NCI-H446 treated with DMSO at 0.1 percent for 48 hours (cell line): ENCODE results near the gene LRRC10.

Experiments used
- DNase-seq: peaks from one replicate; lab custom pipeline; 2025; lab: John Stamatoyannopoulos, UW

Gene LRRC10

GRCh38 chr12:69610729-69611128 lies at the start of gene LRRC10:
Gene LRRC10 (minus strand): TSS chr12:69610907. CDS start chr12:69610838, 69 bp downstream.
- DNase-seq: no peak

GRCh38 chr12:69660164-69660863 lies 49.6 kb upstream of the LRRC10 start:
- DNase-seq: no peak

- peak; percentile 7 for DNase-seq
Observed at GRCh38 chr12:69658203-69658602, 47.5 kb upstream of the LRRC10 start.

GRCh38 chr12:69657376-69658137 lies 46.9 kb upstream of the LRRC10 start:
- no peak for DNase-seq

DNA sequence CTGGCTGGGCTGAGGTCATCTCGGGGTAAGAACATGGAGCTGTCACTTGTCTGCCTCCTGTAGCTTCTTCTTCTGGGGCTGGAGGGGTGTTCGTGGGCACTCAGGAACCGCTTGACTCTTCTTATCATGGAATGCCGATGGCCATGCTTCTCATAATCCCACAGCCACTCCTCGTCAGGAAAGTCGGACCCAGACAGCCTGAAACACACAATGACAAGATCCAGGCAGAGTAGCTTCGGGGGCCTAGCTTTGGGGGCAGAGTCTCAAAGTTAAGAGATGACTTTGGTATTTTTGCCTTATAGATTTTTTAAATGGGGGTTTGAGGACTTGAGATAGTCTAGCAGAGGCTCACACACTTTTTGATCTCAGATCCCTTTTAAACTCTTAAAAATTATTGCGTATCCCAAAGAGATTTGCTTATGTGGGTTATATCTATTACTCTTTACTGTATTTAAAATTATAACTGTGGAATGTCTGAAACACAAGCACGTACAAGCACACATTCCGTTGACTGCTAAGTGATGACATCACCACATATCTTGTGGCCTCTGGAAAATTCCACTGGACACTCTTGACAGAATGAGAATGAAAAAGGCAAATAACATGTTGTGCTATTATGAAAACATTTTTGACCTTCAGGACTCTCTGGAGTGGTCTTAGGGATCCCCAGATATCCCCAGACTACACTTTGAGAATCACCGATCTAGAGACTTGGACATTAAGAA lies 45.1 kb upstream of the LRRC10 start:
- DNase-seq: no peak

GRCh38 chr12:69653703-69654102 lies 43.0 kb upstream of the LRRC10 start:
- no peak for DNase-seq

DNA sequence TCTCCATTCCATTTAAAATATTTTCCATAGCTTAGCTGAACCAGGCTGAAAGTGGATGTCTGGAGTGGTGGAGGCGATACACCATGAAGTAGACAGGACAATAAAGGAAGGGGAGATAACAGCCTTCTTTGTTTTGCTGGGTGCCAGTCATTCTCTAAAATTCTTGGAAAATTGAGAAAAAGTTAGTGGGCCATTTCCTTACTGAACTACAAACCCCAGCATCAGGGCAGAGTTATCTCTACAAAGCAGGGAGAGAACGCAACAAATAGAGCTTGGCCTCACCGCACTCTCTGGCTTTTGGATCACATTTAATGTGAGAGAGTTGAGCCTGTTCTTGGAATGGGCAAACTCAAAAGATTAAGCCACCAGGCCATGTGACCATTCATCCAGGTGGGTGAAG lies 41.2 kb upstream of the LRRC10 start:
- DNase-seq: no peak

GRCh38 chr12:69649529-69649928 lies 38.8 kb upstream of the LRRC10 start:
- DNase-seq: no peak

GRCh38 chr12:69648476-69648875 lies 37.8 kb upstream of the LRRC10 start:
- no peak for DNase-seq

- DNase-seq: no peak
Observed at GRCh38 chr12:69647178-69647577, 36.5 kb upstream of the LRRC10 start.

DNA sequence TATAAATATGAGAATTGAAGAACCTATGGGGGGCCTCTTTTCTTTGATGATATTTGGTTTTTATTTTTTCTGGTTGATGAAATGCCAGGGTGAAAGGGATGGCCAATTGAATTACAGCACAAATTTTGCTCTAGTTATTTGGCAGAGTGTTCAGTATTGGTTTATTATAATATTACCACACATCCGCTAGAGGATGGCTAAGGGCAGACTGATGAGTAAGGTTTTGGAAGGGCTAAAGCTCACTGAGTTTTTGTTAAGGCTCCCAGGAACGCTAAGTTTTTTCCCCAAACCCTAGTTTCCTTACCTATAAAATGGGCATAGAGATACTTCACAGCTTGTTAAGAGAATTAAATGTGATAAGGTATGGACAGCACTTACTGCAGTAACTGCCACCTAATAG lies 34.3 kb upstream of the LRRC10 start:
- DNase-seq: no peak

DNA sequence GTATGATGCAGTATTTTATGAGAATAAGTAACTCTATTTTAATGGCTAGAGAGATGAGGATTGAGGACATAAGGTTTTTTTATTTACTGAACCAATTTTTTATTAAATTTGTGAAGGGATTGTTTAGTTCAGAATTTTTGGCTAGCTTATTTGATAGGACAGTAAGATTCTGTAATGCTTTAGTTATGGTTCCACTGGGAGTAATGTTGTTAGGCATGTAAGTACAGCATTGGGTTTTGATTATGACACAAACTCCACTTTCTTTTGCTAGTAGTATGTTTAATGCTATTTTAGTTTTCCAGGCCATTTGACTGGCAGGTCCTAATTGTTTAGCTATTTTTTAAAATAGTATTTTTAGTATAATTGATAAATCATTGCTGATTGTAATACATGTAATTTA lies 33.8 kb upstream of the LRRC10 start:
- no peak for DNase-seq

DNA sequence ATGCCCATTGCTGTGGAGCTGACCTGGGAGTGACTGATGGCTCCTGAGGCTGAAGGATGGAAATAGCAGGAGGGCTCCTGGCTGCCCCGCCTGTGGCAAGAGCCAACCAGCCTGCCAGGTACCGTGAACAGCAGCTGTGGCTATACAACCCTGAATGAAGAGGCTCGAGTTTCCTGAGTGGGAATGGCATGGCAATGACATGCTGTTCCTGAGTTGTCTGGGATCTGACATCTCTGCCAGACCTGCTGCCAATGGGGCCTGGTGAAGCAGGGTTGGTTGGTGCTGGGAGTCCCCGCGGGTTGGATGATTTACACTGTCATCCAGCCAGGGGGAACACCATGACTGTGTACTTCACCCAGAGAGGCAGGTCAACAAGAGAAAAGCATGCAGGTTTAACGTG lies 31.8 kb upstream of the LRRC10 start:
- peak; percentile 12 for DNase-seq

GRCh38 chr12:69641546-69641945 lies 30.8 kb upstream of the LRRC10 start:
- DNase-seq: no peak

GRCh38 chr12:69639400-69640016 lies 28.8 kb upstream of the LRRC10 start:
- DNase-seq: no peak

DNA sequence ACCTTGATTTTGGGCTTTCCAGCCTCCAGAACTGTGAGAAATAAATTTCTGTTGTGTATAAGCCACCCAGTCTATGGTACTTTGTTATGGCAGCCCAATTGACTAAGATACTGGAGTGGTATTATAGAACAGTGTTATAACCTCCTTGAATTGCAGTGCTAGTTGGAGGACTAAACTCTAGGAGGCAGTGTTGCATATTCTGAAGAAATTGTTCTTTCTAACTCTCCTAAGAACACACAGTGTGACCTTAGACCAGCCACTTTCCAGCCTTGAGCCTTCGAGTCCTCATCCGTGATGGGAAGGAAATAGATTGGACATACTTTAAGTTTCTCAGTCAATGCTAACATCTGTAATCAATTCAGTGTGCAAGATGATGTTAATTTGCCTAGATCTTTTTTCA lies 22.4 kb upstream of the LRRC10 start:
- no peak for DNase-seq

- no peak for DNase-seq
Observed at GRCh38 chr12:69630191-69630590, 19.5 kb upstream of the LRRC10 start.

DNA sequence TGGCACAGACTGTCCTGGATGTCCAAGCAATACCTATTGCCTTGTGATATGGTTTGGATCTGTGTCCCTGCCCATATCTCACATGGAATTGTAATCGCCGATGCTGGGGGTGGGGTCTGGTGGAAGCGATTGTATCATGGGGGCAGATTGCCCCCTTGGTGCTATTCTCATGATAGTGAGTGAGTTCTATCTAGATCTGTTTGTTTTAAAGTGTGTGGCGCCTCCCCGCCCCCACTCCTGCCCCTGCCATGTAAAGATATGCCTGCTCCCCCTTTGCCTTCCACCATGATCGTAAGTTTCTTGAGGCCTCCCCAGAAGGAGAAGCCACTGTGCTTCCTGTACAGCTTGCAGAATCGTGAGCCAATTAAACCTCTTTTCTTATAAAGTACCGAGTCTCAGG lies 16.8 kb upstream of the LRRC10 start:
- DNase-seq: no peak

GRCh38 chr12:69623970-69624369 lies 13.3 kb upstream of the LRRC10 start:
- no peak for DNase-seq

- no peak for DNase-seq
Observed at GRCh38 chr12:69621551-69621950, 10.8 kb upstream of the LRRC10 start.

GRCh38 chr12:69620921-69621320 lies 10.2 kb upstream of the LRRC10 start:
- DNase-seq: no peak

- DNase-seq: no peak
Observed at GRCh38 chr12:69620077-69620476, 9.4 kb upstream of the LRRC10 start.

DNA sequence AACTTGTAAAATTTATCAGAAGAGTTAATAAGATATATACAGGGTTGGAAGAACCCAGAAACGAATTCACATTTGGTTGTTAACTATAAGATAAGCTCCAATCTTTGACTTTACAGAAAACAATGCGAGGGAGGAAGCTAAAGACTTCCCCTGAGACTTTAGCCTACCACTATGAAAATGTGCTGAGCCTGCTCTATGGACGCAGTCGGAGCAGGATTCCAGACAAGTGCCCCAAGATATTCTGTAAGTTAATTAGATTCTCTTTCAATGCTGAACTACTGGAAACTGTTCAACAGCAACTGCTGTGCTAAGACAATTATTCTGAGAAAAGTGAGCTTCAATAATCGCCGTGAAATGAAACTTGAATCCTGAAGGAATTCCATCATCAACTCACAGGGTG lies 8.3 kb upstream of the LRRC10 start:
- no peak for DNase-seq
